Measurements from ENCODE around the gene ZNF260. TPM values are rescaled to one million over a fixed set of nuclear protein-coding genes. Genes with fewer than 3 reads are reported as not detected.
A peak's percentile ranks its signal among the peaks of the same experiment; 100 is the strongest.

ZNF260 gene
- total and polyA plus RNA-seq, 2 of the 13 experiments (the other 11 are each of a cell fraction or from before 2014, with no cell fraction given) = 2.8 to 10.5 TPM

DNA sequence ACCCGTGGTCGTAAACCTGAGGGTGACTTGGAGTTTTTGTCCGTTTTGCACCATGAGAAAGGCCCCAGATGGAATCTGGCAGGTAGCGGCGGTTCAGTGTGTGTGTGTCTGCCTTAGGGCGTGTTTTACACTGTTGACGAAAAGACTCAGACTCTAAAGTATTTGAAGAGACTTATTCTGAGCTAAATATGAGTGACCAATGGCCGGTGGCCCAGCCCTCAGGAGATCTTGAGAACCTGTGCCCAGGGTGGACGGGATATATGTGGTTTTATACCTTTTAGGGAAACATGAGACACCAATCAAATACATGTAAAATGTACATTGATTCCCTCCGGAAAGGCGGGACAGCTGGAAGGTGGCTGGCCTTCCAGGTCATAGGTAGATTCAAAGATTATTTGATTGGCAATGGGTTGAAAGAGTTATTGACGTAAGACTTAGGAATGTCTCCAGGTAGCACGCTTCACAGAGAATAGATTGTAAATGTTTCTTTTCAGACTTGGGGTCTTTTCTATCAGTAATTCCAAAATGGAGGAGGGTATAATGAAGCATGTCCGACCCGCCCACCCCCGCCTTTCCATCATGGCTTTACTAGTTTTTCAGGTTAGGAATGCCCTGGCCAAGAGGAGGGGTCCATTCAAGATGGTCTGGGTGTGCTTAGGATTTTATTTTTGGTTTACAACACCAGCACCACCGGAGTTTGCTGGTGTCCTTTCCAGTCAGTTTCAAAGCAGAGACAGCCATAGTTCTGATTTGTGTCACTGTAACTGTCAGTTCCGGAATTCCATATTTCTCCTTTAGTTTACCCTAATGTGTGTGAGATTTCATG is 46.0 kb upstream of the ZNF260 start (continued):
- TF ChIP-seq ZNF615 (CRISPR knock-in tag; IDR thresholded peaks at IDR 0.05; ENCODE audit: borderline replicate concordance) (0 out of 2 replicates have a peak, but pooled peaks have one; percentile 54), ZC3H13 (CRISPR knock-in tag; IDR thresholded peaks at IDR 0.05) (no peak), SAP130 (CRISPR knock-in tag; IDR thresholded peaks at IDR 0.05; ENCODE audit: low read depth) (peak; percentile 10; the same call in 1 of the 2 replicates), ZNF367 (CRISPR knock-in tag; IDR thresholded peaks at IDR 0.05; ENCODE audit: borderline replicate concordance) (no peak), ETV6 (CRISPR knock-in tag; conservative IDR thresholded peaks at IDR 0.05) (no peak), SMYD3 (CRISPR knock-in tag; IDR thresholded peaks at IDR 0.05) (no peak)

DNA sequence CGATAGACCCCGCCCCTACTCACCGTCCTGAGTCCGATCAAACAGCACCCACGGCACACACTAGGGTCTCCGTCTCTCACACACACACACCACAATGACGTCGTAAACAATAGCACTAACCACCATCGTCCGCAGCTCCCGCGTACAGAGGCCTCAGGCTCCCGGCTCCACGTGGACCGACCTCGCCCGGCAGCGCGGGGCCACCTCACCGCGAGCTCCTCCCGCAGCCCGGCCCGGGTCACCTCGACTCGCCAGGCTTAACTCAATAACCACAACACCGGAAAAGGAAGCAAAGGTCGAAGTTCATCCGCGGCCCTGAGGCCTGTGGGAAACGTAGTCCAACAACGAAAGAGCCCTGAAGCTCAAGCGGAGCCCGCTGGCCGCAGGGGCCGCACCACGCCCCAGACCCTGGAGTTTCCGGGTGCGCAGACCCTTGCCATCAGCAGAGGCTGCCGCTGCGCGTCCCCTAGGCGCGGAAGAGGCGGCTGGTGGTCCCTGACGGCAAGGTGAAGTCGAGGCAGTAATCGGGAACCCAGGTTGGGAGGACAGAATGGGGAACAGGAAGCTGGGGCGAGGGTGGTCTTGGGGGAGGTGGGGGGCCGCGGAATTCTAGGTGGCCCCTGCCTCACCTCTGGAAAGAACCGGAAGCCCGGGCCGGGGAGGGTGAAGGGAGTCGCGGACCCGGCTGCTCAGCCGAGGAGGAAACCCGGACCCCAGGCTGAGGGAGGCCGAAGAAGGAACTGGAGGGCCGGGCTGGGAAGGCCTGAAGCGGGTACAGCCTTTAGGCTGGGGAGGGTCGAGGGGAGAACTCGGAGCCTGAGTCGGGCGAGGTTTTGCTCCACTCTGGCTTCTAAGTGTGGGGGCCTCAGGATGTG is 45.2 kb upstream of the ZNF260 start, which contains the start of gene ZNF529:
Gene ZNF529 (minus strand): TSS at position 273 of the 875 bp plus-strand sequence. CDS start 946 bp downstream, outside the sequence.
- CTCF ChIA-PET (ENCODE audit: low intra/inter-chr PET ratio, low total read pairs) = no interaction called here
- Histone ChIP-seq H4K20me1 (ENCODE audit: insufficient read depth, low read length) (no peaks in the 10 kb centered on the region), H3K4me3 (replicated peaks in 1 of 3; ENCODE audit: insufficient read depth in 1 of 3, low read depth in 2 of 3, low read length in 3 of 3) (peak within 1 kb of the TSS; percentile 67 to 91 (median 77)), H3K4me1 (ENCODE audit: insufficient read depth, low read length) (peaks cover 20% of the 10 kb centered on the region), H2AFZ (ENCODE audit: low read length) (peak within 1 kb of the TSS; percentile 22), H3K4me2 (ENCODE audit: low read depth, low read length) (peak within 1 kb of the TSS; percentile 90), H3K27me3 (ENCODE audit: control insufficient read depth in 1 of 2, insufficient read depth in 2 of 2, low read length in 2 of 2) (no peaks in the 10 kb centered on the region; a peak in 1 of 5 replicates), H3K79me2 (ENCODE audit: insufficient read depth, low read length) (peaks cover 25% of the 10 kb centered on the region), H3K9me3 (ENCODE audit: low read length) (no peaks in the 10 kb centered on the region), H3K36me3 (replicated peaks in 1 of 2; ENCODE audit: control insufficient read depth in 1 of 2, insufficient read depth in 2 of 2, low read length in 2 of 2) (peaks cover 3 to 14% of the 10 kb centered on the region in 2 experiments; a peak in 3 of 5 replicates), H3K27ac (ENCODE audit: extremely low read length, insufficient read depth, low read length) (peak within 1 kb of the TSS; percentile 78), H3K9ac (ENCODE audit: insufficient read depth, low read depth, low read length) (peak within 1 kb of the TSS; percentile 81)
- intact Hi-C loops (cut with micrococcal nuclease; ENCODE audit: unreplicated experiment) = loop anchor here (1.0 to 5.0 kb wide), 5 partner anchors 32 to 264 kb away; partner anchors contain the start of genes ZNF260, ZNF382, ZNF567 and ZNF790
- FAIRE-seq = peak; percentile 85
- ATAC-seq = peak; percentile 96
- in situ Hi-C loops (cut with HindIII; ENCODE audit: extremely low pct_ligation_motif_present, low pct_unique_long_range_greater_than_20kb) = no loop called here
- WGBS (ENCODE audit: low lambda C conversion rate) = 1% methylated on average over 31 of the region's 66 CpGs
- DNase-seq (ENCODE audit: low spot score) = peak; percentile 95
- no TSS peak for BruUV-seq (replicated peaks)
- POLR2A ChIA-PET = interaction anchor here (0.7 to 2.0 kb wide), 12 partner anchors 13 to 797 kb away, joined by 3 to 41 read pairs (median 6); partner anchors contain the start of genes ZNF146, ZNF260, ZNF345 and ZNF382
- 0 out of 2 replicates have a peak, but pooled peaks have one; percentile 58 for TF ChIP-seq KLF15 (CRISPR knock-in tag; IDR thresholded peaks at IDR 0.05; ENCODE audit: borderline replicate concordance)
- TF ChIP-seq ATF1 (CRISPR knock-in tag; IDR thresholded peaks at IDR 0.05) = no peak; the same call in 1 of the 2 replicates
- no peak for TF ChIP-seq PAF1 (CRISPR knock-in tag; IDR thresholded peaks at IDR 0.05)
- TF ChIP-seq SYNCRIP (IDR thresholded peaks at IDR 0.05; ENCODE audit: insufficient read depth, low read depth, low read length) = no peak
- TF ChIP-seq ZNF616 (CRISPR knock-in tag; IDR thresholded peaks at IDR 0.05; ENCODE audit: low read depth) = no peak
- no peak for TF ChIP-seq SRSF4 (IDR thresholded peaks at IDR 0.05; ENCODE audit: low read depth, low read length, poor library complexity, severe bottlenecking)
- TF ChIP-seq ZNF282 (IDR thresholded peaks at IDR 0.05; ENCODE audit: partially characterized antibody) = no peak
- no peak for TF ChIP-seq ZBTB3 (CRISPR knock-in tag; IDR thresholded peaks at IDR 0.05; ENCODE audit: borderline replicate concordance, low read depth)
- peak; percentile 52; the same call in 1 of the 2 replicates for TF ChIP-seq ZBTB21 (CRISPR knock-in tag; IDR thresholded peaks at IDR 0.05)
- TF ChIP-seq ZFY (CRISPR knock-in tag; IDR thresholded peaks at IDR 0.05) = peak; percentile 86
- no peak for TF ChIP-seq ZNF879 (CRISPR knock-in tag; IDR thresholded peaks at IDR 0.05)
- 0 out of 2 replicates have a peak, but pooled peaks have one; percentile 32 for TF ChIP-seq ZNF816 (CRISPR knock-in tag; IDR thresholded peaks at IDR 0.05; ENCODE audit: borderline replicate concordance)
- TF ChIP-seq ZFX (CRISPR knock-in tag; IDR thresholded peaks at IDR 0.05; ENCODE audit: low read depth) = peak; percentile 91
- TF ChIP-seq ZNF839 (CRISPR knock-in tag; IDR thresholded peaks at IDR 0.05; ENCODE audit: borderline replicate concordance) = peak; percentile 35; the same call in 1 of the 2 replicates

Data from HepG2 (cell line).